Anterior cingulate cortex (tissue), 58 donors: ENCODE results near the gene STH.

Experiments used
- DNase-seq, 58 donors: peaks; one replicate each; lab custom pipeline; 2025; lab: John Stamatoyannopoulos, UW

The STH gene

DNA sequence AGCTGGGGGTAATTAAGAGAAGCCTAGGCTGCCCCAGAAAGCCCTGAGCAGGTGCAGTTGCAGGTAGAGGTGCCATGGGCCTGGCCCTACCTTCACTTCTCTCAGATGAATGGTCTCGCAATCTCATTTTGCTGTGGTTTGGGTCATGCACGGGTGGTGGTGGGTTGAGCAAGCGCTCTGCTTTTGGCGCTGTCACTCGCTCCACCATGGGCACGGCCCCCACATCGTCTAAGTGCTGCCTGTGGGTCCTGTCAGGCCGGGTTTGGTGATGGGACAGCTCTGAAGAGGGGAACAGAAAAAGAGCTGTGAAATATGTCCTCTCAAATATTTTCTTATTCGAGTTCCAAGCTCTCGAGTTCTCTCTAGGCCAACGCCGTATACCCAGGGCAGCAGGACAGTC, 39.9 kb downstream of the STH start:
- DNase-seq, result no peak

- DNase-seq, result peak in 1 of 58 donors; percentile 14
These were observed 40.6 kb downstream of the STH start for GRCh38 chr17:46039592-46040186.

- DNase-seq, result no peak
These were observed 43.2 kb downstream of the STH start for GRCh38 chr17:46042246-46042645.

- no peak for DNase-seq
These were observed 43.9 kb downstream of the STH start for GRCh38 chr17:46042925-46043324.

DNA sequence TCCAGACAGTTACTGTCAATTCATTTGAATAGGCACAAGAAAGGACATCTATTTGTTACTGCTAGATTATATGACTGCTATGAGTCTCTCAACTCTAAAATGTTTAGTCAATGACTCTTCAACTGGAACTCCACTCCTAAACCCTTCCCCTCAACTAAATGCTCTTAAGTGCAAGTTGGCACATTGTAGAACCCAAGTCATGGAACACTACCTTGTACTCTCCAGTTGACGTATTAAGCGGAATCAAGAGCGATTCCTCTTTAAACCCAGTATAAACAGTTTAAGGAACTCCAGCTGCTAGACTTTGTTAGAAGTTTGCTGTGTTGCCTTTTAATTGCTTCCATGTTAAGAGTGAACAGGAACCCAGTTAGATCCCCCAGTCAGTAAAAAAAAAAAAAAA, 44.6 kb downstream of the STH start:
- no peak for DNase-seq

DNA sequence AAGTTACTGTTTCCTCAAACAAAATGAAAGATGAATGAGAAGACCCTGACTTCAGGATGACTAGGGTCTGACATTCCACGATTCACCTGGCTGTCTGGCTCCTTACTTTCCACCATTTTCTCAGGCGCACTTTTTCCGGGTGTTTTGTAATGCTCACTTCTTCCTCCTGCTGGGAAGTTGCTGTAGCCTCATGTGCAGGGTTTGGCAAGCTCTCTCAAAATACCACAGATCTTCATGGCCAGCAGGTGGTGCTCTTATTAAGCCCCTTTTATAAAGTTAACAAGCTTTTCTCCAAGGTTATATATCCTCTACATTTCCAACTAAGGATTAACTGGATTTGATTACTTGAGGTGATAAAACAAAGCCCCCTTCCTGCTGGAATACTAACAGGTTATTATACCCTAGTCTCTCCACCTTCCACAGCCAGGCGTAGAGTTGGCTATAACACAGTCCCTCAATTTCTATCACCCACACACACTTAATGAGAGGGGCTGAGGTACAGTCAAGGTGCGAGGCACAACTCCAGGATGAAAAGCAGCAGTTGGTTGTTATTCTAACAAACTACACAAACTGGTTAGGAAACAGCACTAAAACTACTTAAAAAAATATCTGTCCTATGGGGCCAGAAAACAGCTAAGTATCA, 45.4 kb downstream of the STH start:
- peak in 38 of 58 donors; percentile 13 to 88 (median 54) for DNase-seq

DNA sequence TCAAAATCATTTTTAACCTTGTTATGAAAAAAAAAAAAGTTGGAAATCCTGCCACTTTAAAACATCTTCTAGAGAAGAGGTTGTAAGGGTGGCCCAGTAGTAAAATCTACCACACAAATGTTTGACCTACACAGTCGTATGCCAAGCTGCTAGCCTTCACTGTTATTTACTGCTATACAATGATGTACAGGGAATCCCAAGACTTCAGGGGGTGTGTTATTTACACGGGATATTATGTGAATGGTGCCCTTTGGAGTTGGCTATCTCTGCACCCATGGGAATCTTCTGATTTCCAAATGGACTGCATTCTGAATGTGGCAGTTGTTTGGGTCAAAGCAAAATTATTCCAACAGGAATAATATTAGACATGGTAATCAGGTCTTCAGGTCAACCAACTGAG, 45.9 kb downstream of the STH start:
- no peak for DNase-seq

DNA sequence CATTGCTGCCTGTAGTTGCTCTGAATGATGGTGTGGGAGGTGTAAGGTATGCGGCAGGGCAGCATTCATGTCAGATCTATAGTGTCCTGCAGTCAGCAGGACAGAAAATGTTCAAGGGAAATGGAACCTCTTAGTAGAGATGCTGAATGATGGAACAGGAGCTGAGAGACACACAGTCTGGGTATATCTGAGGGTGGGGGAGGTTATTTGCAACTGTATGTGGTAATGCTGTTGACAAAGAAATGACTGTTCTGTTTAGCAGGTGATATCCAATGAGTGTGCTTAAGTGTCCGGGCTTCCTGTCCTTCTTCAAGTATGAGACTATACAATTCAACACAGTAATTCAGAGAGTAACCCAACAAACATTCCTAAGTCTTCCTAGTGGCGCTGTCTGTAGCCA, 46.6 kb downstream of the STH start:
- DNase-seq, result no peak

DNA sequence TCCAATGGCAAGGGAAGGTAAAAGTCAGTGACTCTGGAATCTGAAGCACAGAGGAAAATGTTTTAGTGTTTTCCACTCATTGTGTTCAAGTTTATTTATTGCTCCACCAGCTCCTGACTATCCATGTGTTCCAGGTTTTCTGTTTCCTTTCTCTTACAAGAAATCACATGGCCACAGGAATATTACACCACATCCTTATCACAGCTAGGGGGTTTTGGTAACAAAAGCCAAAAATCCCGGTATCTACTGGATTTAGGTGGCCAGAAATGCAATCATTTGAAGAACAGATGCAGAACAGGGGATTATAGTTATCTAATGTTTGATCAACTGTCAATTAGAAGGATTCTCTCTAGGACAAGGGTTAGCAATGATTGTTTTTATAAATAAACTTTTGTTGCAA, 47.9 kb downstream of the STH start:
- DNase-seq, result no peak

GRCh38 chr17:46047398-46047797, 48.3 kb downstream of the STH start:
- DNase-seq, result no peak

DNA sequence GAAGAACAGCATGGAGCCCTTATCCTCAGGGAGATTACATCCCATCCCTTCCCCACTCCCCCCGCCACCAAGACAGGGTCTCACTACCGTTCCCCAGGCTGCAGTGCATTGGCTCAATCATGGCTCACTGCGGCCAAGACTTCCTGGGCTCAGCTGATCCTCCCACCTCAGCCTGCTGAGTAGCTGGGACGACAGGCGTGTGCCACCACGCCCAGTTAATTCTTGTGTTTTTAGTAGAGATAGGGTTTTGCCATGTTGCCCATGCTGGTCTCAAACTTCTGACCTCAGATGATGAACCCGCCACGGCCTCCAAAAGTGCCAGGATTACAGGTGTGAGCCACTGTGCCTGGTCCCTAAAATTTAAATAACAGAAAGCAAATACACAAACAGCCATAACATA, 48.8 kb downstream of the STH start:
- DNase-seq, result no peak
